WTC11 (cell line): ENCODE data around the gene GPR62. TPM values are rescaled to one million over a fixed set of nuclear protein-coding genes. Genes with fewer than 3 reads are reported as not detected.

Experiments used
- ATAC-seq: fragments of 200-7000 bp; cut with Tn5 transposase; 2 replicates; pipeline ENCODE4 v1.10.0; 2021; ENCODE audit warnings: mild to moderate bottlenecking, moderate library complexity
- CTCF ChIA-PET: fragments of 300-600 bp; sonication (Branson Sonifier 250); formaldehyde crosslinking; loops from one replicate; lab custom pipeline; 2021; ENCODE audit warnings: antibody characterized with exemption; lab: Charles Lee
- POLR2A ChIA-PET: fragments of 350-600 bp; sonication (Branson Sonifier 250); formaldehyde crosslinking; loops from one replicate; lab custom pipeline; 2021; ENCODE audit warnings: antibody characterized with exemption; lab: Charles Lee
- DNase-seq: peaks from one replicate; pipeline ENCODE4 v3.0.0; 2021; ENCODE audit warnings: low spot score
- H3K27ac Mint-ChIP-seq: 2 replicates; pipeline ENCODE4 v1.8.0; 2021; ENCODE audit warnings: mixed read lengths
- H3K27me3 Mint-ChIP-seq: 2 replicates; pipeline ENCODE4 v1.8.0; 2021; ENCODE audit warnings: low read depth, mild to moderate bottlenecking, moderate library complexity, mixed read lengths
- H3K36me3 Mint-ChIP-seq: 2 replicates; pipeline ENCODE4 v1.8.0; 2021; ENCODE audit warnings: mixed read lengths
- H3K4me1 Mint-ChIP-seq: 2 replicates; pipeline ENCODE4 v1.8.0; 2022; ENCODE audit warnings: mixed read lengths
- H3K4me3 Mint-ChIP-seq: 2 replicates; pipeline ENCODE4 v1.8.0; 2021; ENCODE audit warnings: mild to moderate bottlenecking, moderate library complexity, mixed read lengths
- H3K9me3 Mint-ChIP-seq: 2 replicates; pipeline ENCODE4 v1.8.0; 2021; ENCODE audit warnings: mixed read lengths
- CBFB ChIP-seq: sonication (generic); formaldehyde crosslinking; IDR thresholded peaks from 2 replicates; pipeline ENCODE4 v1.8.1; 2022; ENCODE audit warnings: mild to moderate bottlenecking, low read depth, missing genetic modification reagents
- CREB1 ChIP-seq: sonication (generic); formaldehyde crosslinking; IDR thresholded peaks from 2 replicates; pipeline ENCODE4 v1.8.0; 2023; ENCODE audit warnings: mild to moderate bottlenecking, missing genetic modification reagents
- CREM ChIP-seq: sonication (generic); formaldehyde crosslinking; IDR thresholded peaks from 2 replicates; pipeline ENCODE4 v1.8.1; 2022; ENCODE audit warnings: mild to moderate bottlenecking, missing genetic modification reagents, moderate library complexity
- E2F5 ChIP-seq: sonication (generic); formaldehyde crosslinking; IDR thresholded peaks from 2 replicates; pipeline ENCODE4 v1.8.1; 2022; ENCODE audit warnings: mild to moderate bottlenecking, moderate library complexity, missing genetic modification reagents
- ESRRA ChIP-seq: sonication (generic); formaldehyde crosslinking; IDR thresholded peaks from 2 replicates; pipeline ENCODE4 v1.8.1; 2022; ENCODE audit warnings: mild to moderate bottlenecking, missing genetic modification reagents, borderline replicate concordance
- FOXP1 ChIP-seq: sonication (generic); formaldehyde crosslinking; IDR thresholded peaks from 2 replicates; pipeline ENCODE4 v1.8.0; 2022; ENCODE audit warnings: missing genetic modification reagents, mild to moderate bottlenecking, moderate library complexity, borderline replicate concordance
- GABPB1 ChIP-seq: sonication (generic); formaldehyde crosslinking; IDR thresholded peaks from 2 replicates; pipeline ENCODE4 v1.8.1; 2023; ENCODE audit warnings: mild to moderate bottlenecking, missing genetic modification reagents
- MAX ChIP-seq: sonication (generic); formaldehyde crosslinking; IDR thresholded peaks from 2 replicates; pipeline ENCODE4 v1.8.0; 2022; ENCODE audit warnings: mild to moderate bottlenecking, missing genetic modification reagents
- NFATC4 ChIP-seq: fragments of 250-450 bp; sonication (Bioruptor Pico); IDR thresholded peaks from 2 replicates; pipeline ENCODE4 v1.9.0; 2021; ENCODE audit warnings: mild to moderate bottlenecking
- NFE2L1 ChIP-seq: sonication (generic); formaldehyde crosslinking; IDR thresholded peaks from 2 replicates; pipeline ENCODE4 v1.8.1; 2023; ENCODE audit warnings: missing genetic modification reagents
- NR1H2 ChIP-seq: sonication (generic); formaldehyde crosslinking; IDR thresholded peaks from 2 replicates; pipeline ENCODE4 v1.9.0; 2021; ENCODE audit warnings: mild to moderate bottlenecking, moderate library complexity, missing genetic modification reagents
- NR3C1 ChIP-seq: sonication (generic); formaldehyde crosslinking; conservative IDR thresholded peaks from 2 replicates; pipeline ENCODE4 v1.8.1; 2023; ENCODE audit warnings: low read depth, mild to moderate bottlenecking, missing genetic modification reagents
- SOX15 ChIP-seq: fragments of 250-450 bp; sonication (Bioruptor Pico); IDR thresholded peaks from 2 replicates; pipeline ENCODE4 v1.9.0; 2021; ENCODE audit warnings: mild to moderate bottlenecking
- SP1 ChIP-seq: sonication (generic); formaldehyde crosslinking; conservative IDR thresholded peaks from 2 replicates; pipeline ENCODE4 v1.8.1; 2022; ENCODE audit warnings: missing genetic modification reagents
- TEAD4 ChIP-seq: sonication (generic); formaldehyde crosslinking; IDR thresholded peaks from 2 replicates; pipeline ENCODE4 v1.8.0; 2022; ENCODE audit warnings: mild to moderate bottlenecking, missing genetic modification reagents
- TP53 ChIP-seq: sonication (generic); formaldehyde crosslinking; IDR thresholded peaks from 2 replicates; pipeline ENCODE4 v1.8.1; 2023; ENCODE audit warnings: mild to moderate bottlenecking, missing genetic modification reagents
- ZBTB43 ChIP-seq: sonication (generic); formaldehyde crosslinking; IDR thresholded peaks from 2 replicates; pipeline ENCODE4 v1.8.1; 2023; ENCODE audit warnings: mild to moderate bottlenecking, missing genetic modification reagents
- ZNF121 ChIP-seq: sonication (generic); formaldehyde crosslinking; IDR thresholded peaks from 2 replicates; pipeline ENCODE4 v1.8.0; 2023; ENCODE audit warnings: missing genetic modification reagents
- ZNF219 ChIP-seq: sonication (generic); formaldehyde crosslinking; IDR thresholded peaks from 2 replicates; pipeline ENCODE4 v1.8.0; 2023; ENCODE audit warnings: missing genetic modification reagents, mild to moderate bottlenecking, borderline replicate concordance
- ZNF423 ChIP-seq: fragments of 250-450 bp; sonication (Bioruptor Pico); IDR thresholded peaks from 2 replicates; pipeline ENCODE4 v2.1.2; 2022; ENCODE audit warnings: mild to moderate bottlenecking, moderate library complexity
- total RNA-seq: library from RNA; stranded (reverse); gene quantifications from 3 replicates; pipeline ENCODE4 v1.2.3, GENCODE V29; 2021
- TF ChIP-seq, protein P1 (sequence below): fragments of 250-450 bp; sonication (Bioruptor Pico); IDR thresholded peaks from 2 replicates; pipeline ENCODE4 v1.9.0; 2021; ENCODE audit warnings: mild to moderate bottlenecking
- TF ChIP-seq, protein P2 (sequence below): fragments of 250-450 bp; sonication (Bioruptor Pico); IDR thresholded peaks from 2 replicates; pipeline ENCODE4 v1.8.0; 2021; ENCODE audit warnings: mild to moderate bottlenecking

GPR62 gene
- total RNA-seq, 1 experiment from 2014 or later, result 0.24 TPM

- Mint-ChIP-seq H3K36me3 (peaks cover 56% of the 10 kb centered on the region), H3K27me3 (no peaks in the 10 kb centered on the region), H3K4me1 (peaks cover 2% of the 10 kb centered on the region), H3K27ac (no peak overlapping the region)
- no peak for DNase-seq
- CTCF ChIA-PET, result interaction anchor here (1.2 to 1.5 kb wide), 2 partner anchors 39 to 115 kb away, joined by 3 to 4 read pairs; partner anchors contain the start of gene ABHD14B
- no peak for TF ChIP-seq NFE2L1 (CRISPR knock-in tag)
- TF ChIP-seq E2F5 (CRISPR knock-in tag), result no peak
- TF ChIP-seq ZNF219, result no peak
- no peak for TF ChIP-seq CREM (CRISPR knock-in tag)
- no peak for TF ChIP-seq ESRRA
- TF ChIP-seq GABPB1 (CRISPR knock-in tag), result no peak
- TF ChIP-seq ZBTB43 (CRISPR knock-in tag), result no peak
- TF ChIP-seq CREB1 (CRISPR knock-in tag), result no peak
- no peak for TF ChIP-seq SOX15 (CRISPR knock-in tag)
- no peak for TF ChIP-seq SP1 (CRISPR knock-in tag)
- TF ChIP-seq, protein P1, sequence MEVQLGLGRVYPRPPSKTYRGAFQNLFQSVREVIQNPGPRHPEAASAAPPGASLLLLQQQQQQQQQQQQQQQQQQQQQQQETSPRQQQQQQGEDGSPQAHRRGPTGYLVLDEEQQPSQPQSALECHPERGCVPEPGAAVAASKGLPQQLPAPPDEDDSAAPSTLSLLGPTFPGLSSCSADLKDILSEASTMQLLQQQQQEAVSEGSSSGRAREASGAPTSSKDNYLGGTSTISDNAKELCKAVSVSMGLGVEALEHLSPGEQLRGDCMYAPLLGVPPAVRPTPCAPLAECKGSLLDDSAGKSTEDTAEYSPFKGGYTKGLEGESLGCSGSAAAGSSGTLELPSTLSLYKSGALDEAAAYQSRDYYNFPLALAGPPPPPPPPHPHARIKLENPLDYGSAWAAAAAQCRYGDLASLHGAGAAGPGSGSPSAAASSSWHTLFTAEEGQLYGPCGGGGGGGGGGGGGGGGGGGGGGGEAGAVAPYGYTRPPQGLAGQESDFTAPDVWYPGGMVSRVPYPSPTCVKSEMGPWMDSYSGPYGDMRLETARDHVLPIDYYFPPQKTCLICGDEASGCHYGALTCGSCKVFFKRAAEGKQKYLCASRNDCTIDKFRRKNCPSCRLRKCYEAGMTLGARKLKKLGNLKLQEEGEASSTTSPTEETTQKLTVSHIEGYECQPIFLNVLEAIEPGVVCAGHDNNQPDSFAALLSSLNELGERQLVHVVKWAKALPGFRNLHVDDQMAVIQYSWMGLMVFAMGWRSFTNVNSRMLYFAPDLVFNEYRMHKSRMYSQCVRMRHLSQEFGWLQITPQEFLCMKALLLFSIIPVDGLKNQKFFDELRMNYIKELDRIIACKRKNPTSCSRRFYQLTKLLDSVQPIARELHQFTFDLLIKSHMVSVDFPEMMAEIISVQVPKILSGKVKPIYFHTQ (CRISPR knock-in tag), result no peak
- no peak for TF ChIP-seq FOXP1 (CRISPR knock-in tag)
- no peak for TF ChIP-seq NR3C1 (CRISPR knock-in tag)
- TF ChIP-seq MAX (CRISPR knock-in tag), result no peak
- no peak for TF ChIP-seq NR1H2
- TF ChIP-seq NFATC4 (CRISPR knock-in tag), result no peak
- TF ChIP-seq, all 79 proteins: peak for 0
- ATAC-seq, result no peak
- Mint-ChIP-seq H3K4me3 (no peak overlapping the region), H3K9me3 (no peaks in the 10 kb centered on the region)
- POLR2A ChIA-PET, result interaction anchor here (0.5 kb wide), 1 partner anchor 48 kb away, joined by 3 read pairs; no protein-coding TSS in a partner anchor
These were observed 19.9 kb upstream of the GPR62 start for GRCh38 chr3:51934991-51935885.

GRCh38 chr3:51935886-51936755, 19.1 kb upstream of the GPR62 start:
- ATAC-seq (no peak), DNase-seq (no peak)
- Mint-ChIP-seq H3K27ac (no peak overlapping the region), H3K36me3 (peaks cover 60% of the 10 kb centered on the region), H3K9me3 (no peaks in the 10 kb centered on the region), H3K4me1 (peaks cover 10% of the 10 kb centered on the region), H3K27me3 (no peaks in the 10 kb centered on the region), H3K4me3 (no peak overlapping the region)
- CTCF ChIA-PET, result interaction anchor here (1.3 to 1.5 kb wide), 2 partner anchors 38 to 217 kb away, joined by 3 to 4 read pairs; partner anchors contain the start of gene ABHD14B
- POLR2A ChIA-PET, result no interaction called here
- no peak for TF ChIP-seq NFE2L1 (CRISPR knock-in tag)
- TF ChIP-seq, protein P2, sequence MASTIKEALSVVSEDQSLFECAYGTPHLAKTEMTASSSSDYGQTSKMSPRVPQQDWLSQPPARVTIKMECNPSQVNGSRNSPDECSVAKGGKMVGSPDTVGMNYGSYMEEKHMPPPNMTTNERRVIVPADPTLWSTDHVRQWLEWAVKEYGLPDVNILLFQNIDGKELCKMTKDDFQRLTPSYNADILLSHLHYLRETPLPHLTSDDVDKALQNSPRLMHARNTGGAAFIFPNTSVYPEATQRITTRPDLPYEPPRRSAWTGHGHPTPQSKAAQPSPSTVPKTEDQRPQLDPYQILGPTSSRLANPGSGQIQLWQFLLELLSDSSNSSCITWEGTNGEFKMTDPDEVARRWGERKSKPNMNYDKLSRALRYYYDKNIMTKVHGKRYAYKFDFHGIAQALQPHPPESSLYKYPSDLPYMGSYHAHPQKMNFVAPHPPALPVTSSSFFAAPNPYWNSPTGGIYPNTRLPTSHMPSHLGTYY, result no peak
- TF ChIP-seq CBFB, result no peak
- TF ChIP-seq ZNF121 (CRISPR knock-in tag), result no peak
- TF ChIP-seq ZNF423 (CRISPR knock-in tag), result no peak
- no peak for TF ChIP-seq ZBTB43 (CRISPR knock-in tag)
- no peak for TF ChIP-seq TP53 (CRISPR knock-in tag)
- no peak for TF ChIP-seq TEAD4 (CRISPR knock-in tag)
